HG03571 (cell line): ENCODE data around the gene SH2D4B.

Experiments used
- ATAC-seq: cut with Tn5 transposase; IDR thresholded peaks from one replicate; pipeline ENCODE4 v1.9.1; 2021; ENCODE audit not compliant: unreplicated experiment

Gene SH2D4B

GRCh38 chr10:80503584-80504157 lies 34.0 kb upstream of the SH2D4B start:
- no peak for ATAC-seq

GRCh38 chr10:80504158-80504811 lies 33.4 kb upstream of the SH2D4B start:
- ATAC-seq, result no peak

- no peak for ATAC-seq
Observed at GRCh38 chr10:80504897-80505465, 32.7 kb upstream of the SH2D4B start.

GRCh38 chr10:80506189-80506575 lies 31.5 kb upstream of the SH2D4B start:
- no peak for ATAC-seq

- no peak for ATAC-seq
Observed at GRCh38 chr10:80506836-80507487, 30.7 kb upstream of the SH2D4B start.

GRCh38 chr10:80509108-80509402 lies 28.6 kb upstream of the SH2D4B start:
- ATAC-seq, result no peak

DNA sequence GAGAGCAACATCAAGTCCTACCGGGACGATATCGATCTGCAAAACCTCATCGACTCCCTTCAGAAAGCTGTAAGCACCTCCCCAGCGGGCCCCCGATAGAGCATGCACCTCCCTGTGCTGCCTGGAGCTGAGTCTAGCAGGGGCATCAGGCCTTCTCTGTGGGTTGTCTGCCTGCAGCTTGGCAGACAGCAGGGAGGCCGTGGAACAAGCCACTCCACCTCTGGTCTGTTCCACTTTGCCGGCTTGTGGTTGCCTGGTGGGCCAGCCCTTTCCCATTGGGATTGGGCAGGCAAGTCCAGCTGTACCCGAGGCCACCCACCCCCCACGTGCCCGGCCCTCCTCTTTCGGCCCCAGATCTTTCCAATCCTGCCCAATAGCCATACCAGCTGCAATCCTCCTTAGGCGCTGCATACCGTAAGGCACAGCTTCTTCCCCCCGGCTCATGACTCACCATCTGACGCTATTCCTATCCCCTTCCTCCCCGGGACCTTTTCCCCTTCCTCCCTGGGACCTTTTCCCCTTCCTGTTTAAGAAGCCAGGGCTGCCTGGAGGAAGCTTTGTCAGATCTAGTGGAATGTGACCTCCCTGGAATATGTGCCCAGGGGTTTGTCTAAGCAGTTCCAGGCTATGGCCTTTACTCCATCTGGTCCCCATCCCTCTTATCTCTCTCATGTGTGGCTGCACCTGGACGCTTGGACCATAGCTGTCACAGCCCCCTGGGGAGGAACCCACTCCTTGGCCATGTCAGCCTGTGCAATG lies 28.1 kb upstream of the SH2D4B start:
- ATAC-seq, result no peak

- no peak for ATAC-seq
Observed at GRCh38 chr10:80512031-80512526, 25.6 kb upstream of the SH2D4B start.

DNA sequence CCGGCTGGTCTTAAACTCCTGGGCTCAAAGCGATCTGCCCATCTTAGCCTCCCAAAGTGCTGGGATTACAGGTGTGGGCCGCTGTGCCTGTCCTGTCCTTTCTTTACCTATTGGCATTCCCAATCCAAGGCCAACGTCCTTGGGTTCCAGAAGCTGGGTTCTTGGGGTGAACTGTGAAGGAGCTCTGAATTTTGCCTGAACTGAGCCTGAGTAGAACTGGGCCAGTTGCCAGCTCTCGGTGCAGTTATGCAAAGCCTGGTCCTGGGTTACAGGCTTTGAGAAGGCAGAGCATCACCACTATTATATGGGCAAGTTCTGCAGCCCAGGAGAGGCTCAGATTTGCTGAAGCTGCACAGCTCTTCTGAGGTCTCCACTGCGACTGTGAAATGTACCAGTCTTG lies 24.6 kb upstream of the SH2D4B start:
- ATAC-seq, result no peak

- no peak for ATAC-seq
Observed at GRCh38 chr10:80515511-80515910, 22.2 kb upstream of the SH2D4B start.

DNA sequence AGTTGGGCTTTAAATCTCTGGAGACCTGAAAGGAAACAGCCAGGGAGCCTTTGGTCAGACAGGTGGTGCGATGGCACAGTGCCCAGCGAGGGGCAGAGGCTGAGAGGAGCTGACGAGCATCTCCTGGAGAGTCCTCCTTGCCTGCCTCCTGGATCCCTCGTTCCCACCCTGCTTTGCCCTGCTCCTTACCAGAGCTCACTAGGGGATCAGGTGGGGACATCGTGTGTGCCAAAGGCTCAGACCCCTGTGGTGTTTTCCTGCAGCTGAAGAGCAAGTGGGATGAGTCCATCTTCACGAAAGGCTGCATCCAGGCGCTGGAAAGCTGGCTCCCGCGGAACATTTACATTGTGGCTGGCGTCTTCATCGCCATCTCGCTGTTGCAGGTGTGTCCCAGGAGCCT lies 21.8 kb upstream of the SH2D4B start:
- no peak for ATAC-seq

DNA sequence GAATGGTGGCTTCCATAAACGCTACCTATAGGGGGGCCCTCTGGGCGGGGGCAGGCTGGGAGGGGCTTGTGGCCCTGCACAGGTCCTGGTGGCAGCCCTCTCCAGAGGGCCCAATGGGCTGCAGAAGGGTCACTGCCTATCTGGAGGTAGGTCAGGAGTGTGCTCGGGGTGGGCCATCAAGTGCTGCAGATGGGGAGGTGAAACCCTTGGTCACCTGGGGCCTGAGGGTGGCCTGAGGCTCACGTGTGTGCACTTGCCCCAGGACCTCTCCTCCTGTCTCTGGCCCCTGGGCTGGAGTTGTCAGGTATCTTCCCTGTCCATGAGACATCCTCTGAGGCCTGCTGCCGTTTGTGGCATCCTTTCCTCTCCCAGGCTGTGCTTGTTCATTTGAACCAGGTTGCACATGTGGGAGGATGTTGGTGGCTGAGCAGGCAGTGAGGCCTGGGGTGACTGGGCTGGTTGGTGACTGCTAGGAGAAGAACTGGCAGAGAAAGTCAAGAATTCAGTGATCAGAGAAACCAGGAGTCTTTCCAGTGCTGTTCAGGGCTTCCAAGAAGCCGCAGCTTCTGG lies 21.1 kb upstream of the SH2D4B start:
- no peak for ATAC-seq

GRCh38 chr10:80517416-80518142 lies 20.1 kb upstream of the SH2D4B start:
- no peak for ATAC-seq

DNA sequence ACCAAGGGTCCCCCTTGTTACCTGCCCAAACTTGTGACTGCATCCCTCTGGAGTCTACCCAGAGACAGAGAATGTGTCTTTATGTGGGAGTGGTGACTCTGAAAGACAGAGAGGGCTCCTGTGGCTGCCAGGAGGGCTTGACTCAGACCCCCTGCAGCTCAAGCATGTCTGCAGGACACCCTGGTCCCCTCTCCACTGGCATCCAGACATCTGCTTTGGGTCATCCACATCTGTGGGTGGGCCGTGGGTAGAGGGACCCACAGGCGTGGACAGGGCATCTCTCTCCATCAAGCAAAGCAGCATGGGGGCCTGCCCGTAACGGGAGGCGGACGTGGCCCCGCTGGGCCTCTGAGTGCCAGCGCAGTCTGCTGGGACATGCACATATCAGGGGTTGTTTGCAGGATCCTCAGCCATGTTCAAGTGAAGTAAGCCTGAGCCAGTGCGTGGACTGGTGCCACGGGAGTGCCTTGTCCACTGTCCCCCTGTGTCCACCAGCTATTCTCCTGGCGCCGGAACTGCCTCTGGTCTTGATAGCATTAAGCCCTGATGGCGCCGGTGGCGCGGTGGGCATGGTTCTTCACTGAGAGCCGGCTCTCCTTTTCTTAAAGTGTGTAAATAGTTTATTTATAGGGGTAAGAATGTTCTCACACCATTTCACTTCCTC lies 19.4 kb upstream of the SH2D4B start:
- no peak for ATAC-seq

DNA sequence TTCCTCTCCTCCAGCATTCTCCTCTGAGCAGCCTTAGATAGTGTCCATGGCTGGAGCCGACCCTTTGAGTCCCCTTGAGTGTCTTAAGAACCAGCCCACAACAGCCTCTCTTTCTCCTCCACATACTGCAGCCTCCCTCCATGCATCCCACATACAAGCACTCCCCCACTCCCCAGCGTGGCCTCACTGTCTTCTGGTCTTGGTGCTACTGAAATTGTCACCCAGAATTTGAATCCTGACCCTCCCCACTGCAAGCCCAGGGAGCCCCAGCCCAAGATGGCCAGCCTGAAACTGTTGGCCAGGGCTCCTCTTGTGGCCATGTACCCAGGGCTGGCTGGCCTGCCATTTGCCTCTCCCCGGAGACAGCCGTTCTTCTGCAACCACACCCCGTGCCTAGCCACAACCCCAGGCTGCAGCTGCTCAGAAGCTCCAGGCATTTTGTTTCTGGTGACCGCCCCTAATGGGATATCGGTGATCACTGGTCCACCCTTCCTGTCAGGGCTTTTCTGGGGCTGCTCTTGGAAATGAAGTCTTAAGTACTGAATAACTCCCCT lies 18.8 kb upstream of the SH2D4B start:
- no peak for ATAC-seq

DNA sequence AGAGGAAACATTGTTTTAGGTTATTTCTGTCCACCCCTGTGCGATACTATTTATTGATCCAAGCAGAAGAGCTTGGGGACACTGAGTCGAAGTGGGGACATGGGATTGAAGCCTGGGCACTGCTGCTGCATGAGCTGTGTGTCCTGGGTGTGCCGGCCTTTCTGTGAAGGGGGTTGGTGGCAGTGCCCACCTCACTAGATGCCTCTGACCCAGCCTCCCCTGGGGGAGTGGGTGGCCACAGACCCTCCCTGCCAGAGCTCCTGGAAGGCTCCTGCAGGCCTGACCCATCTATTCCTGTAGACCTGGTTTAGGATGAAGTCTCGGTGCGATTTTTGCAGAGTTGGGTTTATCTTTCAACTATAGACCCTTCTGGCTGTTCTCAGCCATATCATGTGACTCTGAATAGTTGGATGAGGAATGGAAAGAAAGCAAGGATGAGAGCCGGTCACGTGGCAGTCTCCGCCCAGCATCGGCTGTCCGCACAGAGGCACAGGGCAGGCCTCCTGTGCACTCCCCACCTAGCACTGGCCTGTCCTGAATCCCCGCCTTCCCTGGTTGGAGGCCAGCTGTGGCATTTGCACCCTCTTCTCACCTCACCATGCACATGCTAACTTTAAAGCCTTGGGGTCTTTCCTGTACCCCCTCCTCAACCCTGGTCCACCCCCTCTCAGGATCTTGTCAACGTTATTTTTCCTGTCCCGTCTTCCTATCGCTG lies 17.6 kb upstream of the SH2D4B start:
- ATAC-seq, result no peak

DNA sequence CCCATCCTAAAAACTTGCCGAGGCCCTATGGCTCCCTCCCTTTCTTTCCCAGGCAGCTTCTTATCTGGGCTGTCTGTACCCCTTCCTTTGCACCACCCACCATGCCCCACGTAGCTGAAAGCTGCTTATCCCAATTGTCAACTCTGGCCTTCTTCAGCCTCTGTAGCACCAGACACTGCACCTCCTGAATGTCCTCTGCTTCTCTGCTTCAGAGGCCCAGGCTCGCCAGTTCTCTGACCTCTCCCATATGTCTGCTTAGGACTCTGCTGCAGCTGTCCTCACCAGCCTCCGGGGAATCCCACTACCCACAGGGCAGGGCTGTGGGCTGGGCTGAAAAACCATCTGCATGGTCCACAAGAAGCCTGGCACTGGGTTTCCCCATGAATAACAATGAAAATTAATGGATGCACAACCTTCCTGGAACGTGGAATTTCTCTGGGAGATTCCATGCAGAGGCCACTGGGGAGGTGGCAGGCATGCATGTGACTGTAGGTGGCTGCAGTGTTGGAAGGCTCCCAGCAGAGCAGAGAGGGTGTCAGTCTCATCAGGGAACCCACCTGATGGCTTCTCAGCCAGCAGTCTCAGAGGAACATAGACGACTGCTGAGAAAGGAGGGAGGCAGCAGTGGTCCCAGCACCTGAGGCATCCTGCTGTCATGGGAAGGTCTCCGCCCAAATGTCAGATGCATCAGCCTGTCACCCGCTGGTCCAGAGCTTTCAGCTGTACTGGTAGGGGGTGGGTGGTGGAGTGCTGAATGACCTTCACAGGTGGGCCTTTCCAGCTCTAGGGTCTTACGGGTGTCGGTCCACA lies 16.8 kb upstream of the SH2D4B start:
- no peak for ATAC-seq

DNA sequence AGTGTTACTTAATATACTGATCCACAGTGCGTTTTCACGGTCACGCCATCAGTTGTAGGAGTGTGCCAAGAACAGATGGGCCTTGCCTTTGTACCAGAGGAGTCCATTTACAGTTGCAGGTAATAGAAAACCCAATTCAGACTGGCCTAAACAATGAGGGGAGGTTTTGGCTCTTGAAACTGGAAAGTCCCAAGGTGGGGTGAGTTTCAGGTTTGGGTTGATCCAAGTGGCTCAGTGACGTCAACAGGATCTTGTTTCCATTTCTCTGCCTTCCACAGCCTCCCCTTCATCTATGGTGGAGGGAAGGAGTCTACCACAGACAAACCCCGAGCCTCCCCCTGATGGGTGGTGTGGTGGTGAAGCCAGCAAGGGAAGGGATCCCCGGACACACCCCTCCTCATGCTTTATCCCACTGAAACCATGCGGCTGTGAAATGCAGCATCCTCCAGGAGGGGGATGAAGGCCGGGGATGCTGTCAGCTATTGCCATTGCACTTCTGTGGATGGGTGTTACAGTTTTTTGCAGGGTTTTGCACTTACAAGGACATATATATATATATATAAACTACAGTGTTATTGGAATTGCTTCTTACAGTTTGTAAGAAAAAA lies 14.8 kb upstream of the SH2D4B start:
- no peak for ATAC-seq
